ENCODE results near the gene FSTL4.

- no peak for TF ChIP-seq CTCF (IDR thresholded peaks at IDR 0.05)
- no peak for TF ChIP-seq POLR2A (IDR thresholded peaks at IDR 0.05)
Observed at GRCh38 chr5:133480866-133481265, 131.5 kb downstream of the FSTL4 start.

Data from upper lobe of left lung (tissue), 4 donors.